HG03025 (cell line): Measurements from ENCODE around the gene RNF145.
"Not testable (repeated sequence)": the region's sequence is repeated elsewhere in the genome, so short reads cannot be mapped to it uniquely, and the experiment has no call there.

Experiments used
- ATAC-seq: cut with Tn5 transposase; IDR thresholded peaks from one replicate; pipeline ENCODE4 v1.9.1; 2021; ENCODE audit warnings: mild to moderate bottlenecking, moderate library complexity; ENCODE audit not compliant: unreplicated experiment, low FRiP score

The RNF145 gene

DNA sequence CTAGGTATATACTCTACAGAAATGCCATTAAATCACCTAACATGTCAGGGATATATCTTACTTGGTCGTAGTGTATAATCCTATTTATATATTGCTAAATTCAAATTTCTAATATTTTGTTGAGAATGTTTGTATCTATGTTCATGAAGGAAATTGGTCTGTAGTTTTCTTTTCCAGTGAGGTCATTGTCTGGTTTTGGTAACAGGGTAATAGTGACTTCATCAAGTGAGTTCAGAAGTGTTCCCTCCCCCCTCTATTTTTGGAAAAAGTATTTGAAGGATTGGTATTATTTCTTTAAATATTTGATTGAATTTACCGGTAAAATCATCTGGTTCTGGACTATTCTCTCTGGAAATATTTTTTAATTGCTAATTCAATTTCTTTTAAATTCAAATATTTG is 86.2 kb downstream of the RNF145 start:
- no peak for ATAC-seq

DNA sequence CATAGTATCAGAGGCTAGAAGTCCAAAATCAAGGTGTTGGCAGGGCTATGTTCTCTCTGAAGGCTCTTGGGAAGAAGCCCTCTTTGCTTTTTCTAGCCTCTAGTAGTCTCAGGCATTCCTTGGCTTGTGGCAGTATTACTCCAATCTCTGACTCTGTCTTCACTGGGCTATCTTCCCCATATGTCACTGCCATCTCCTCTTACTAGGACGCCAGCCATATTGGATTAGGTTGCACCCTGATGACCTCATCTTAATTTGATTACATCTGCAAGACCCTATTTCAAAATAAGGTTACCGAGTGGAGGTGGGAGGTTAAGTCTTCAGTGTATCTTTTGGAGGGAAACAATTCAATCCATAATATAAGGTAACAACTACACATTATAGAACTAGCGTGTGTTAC is 88.3 kb downstream of the RNF145 start:
- ATAC-seq = no peak

DNA sequence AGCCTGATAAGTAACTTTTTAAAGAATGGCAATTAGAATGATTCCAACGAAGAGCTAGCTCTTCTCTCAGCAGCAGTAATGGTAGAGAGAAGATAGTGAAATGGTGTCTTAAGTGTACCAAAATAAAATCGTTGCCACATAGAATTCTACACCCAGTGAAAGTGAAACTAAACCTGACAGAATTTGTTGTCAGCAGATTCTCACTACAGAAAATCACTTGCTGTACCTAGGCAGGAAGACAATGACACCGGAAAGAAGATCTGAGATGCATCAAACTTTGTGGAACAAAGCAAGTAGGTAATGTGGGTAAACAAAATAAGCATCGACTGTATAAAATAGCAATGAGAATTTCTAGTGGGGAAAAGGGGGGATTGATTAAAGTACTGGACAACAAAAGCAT is 88.9 kb downstream of the RNF145 start:
- no peak for ATAC-seq

DNA sequence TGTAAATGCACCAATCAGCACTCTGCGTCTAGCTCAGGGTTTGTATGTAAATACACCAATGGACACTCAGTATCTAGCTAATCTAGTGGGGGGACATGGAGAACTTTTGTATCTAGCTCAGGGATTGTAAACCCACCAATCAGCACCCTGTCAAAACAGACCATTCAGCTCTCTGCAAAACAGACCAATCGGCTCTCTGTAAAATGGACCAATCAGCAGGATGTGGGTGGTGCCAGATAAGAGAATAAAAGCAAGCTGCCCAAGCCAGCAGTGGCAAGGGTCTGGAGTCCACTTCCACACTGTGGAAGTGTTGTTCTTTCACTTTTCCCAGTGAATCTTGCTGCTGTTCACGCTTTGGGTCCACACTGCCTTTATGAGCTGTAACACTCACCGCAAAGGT is 89.5 kb downstream of the RNF145 start:
- ATAC-seq = not testable (repeated sequence)

DNA sequence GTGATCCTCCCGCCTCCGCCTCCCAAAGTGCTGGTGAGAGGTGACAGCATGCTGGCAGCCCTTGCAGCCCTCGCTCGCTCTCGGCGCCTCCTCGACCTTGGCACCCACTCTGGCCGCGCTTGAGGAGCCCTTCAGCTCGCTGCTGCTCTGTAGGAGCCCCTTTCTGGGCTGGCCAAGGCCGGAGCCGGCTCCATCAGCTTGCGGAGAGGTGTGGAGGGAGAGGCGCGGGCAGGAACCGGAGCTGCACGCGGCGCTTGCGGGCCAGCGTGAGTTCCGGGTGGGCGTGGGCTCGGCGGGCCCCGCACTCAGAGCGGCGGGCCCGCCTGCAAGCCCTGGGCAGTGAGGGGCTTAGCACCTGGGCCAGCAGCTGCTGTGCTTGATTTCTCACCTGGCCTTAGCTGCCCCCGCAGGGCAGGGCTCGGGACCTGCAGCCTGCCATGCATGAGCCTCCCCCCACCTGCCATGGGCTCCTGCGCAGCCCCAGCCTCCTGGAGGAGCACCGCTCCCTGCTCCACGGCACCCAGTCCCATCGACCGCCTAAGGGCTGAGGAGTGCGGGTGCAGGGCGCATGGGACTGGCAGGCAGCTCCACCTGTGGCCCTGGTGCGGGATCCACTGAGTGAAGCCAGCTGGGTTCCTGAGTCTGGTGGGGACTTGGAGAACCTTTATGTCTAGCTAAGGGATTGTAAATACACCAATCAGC is 90.2 kb downstream of the RNF145 start:
- not testable (repeated sequence) for ATAC-seq

DNA sequence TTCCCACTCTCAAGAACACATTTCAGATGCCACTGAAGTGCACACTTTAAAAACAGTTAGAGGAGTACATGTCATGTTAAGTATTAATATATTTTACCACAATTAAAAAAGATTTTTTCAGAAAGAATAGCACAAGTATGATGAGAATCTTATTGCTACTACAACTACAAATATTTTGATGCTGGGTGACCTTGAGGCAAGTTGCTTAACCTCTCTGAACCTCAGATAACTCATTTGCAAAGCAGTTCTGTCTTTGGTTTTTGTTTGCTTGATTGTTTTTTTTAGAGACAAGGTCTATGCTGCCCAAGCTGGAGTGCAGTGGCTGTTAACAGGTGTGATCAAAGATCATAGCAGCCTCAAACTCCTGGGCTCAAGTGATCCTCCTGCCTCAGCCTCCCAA is 95.9 kb downstream of the RNF145 start:
- ATAC-seq = no peak

DNA sequence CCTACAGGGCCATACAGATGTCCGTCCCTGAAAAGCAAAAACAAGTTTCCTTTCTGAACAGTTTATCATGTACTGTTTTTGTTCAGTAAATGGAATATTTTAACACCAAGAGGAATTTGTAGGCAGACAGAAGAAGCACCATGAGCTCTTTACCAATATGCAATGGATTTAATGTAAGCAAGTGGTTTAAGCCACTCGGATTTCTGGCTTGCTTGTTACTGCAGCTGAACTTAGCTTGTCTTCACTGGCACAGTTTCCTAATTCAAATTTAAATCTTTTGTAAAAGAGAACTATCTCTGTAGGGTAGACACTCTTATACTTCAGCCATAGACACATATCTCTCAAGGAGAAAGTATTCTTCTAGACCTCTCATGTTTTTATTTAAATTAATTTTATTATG is 96.9 kb downstream of the RNF145 start:
- no peak for ATAC-seq
